Uterus (tissue), 4 donors: Measurements from ENCODE around the gene GPR78. TPM values are rescaled to one million over a fixed set of nuclear protein-coding genes. Genes with fewer than 3 reads are reported as not detected.

Source experiments
- DNase-seq, 2 donors: peaks; one replicate each; pipeline ENCODE4 v3.0.0-alpha.2; 2019 to 2020
- H3K27ac ChIP-seq, 2 donors: fragments of 200-600 bp; sonication (generic); 1 replicate in 1 of 2; 2 replicates in 1 of 2; pipeline ENCODE4 v1.5.1; 2016 to 2018
- H3K27me3 ChIP-seq, 2 donors: fragments of 200-600 bp; sonication (generic); one replicate each; pipeline ENCODE4 v1.5.1; 2018 to 2019; ENCODE audit warnings: control low read depth in 1 of 2
- H3K36me3 ChIP-seq, 2 donors: fragments of 200-600 bp; sonication (generic); one replicate each; pipeline ENCODE4 v1.5.1; 2019; ENCODE audit warnings: control low read depth in 1 of 2
- H3K4me1 ChIP-seq, 2 donors: fragments of 200-600 bp; sonication (generic); one replicate each; pipeline ENCODE4 v1.5.1; 2018 to 2019; ENCODE audit warnings: control low read depth in 1 of 2
- H3K4me3 ChIP-seq, 2 donors: fragments of 200-600 bp; sonication (generic); 1 replicate in 1 of 2; 2 replicates in 1 of 2; pipeline ENCODE4 v1.5.1; 2018 to 2019; ENCODE audit warnings: mild to moderate bottlenecking in 1 of 2
- H3K9me3 ChIP-seq, 2 donors: fragments of 200-600 bp; sonication (generic); one replicate each; pipeline ENCODE4 v1.5.1; 2019; ENCODE audit warnings: control low read depth in 1 of 2
- POLR2A ChIP-seq, 2 donors: fragments of 450-650 bp; IDR thresholded peaks; one replicate each; pipeline ENCODE4 v1.6.1; 2016; ENCODE audit warnings: antibody characterized with exemption in 2 of 2, mild to moderate bottlenecking in 1 of 2, moderate library complexity in 1 of 2
- intact Hi-C: fragments of 100-400 bp; cut with DNase I; formaldehyde crosslinking; loops from one replicate; pipeline ENCODE4 v1.15.1; 2023; ENCODE audit warnings: low total_unique reads
- total RNA-seq, 4 donors: library from RNA; depleted of rRNA in 3 of 4; stranded (reverse); fragments of >200 nt in 3 of 4; gene quantifications; one replicate each; pipeline versions ENCODE4 v1.1.0 to v1.2.4, GENCODE V29; 2014 to 2023
- TF ChIP-seq, protein P1 (sequence below), 4 experiments: fragments of 200-600 bp in 2 of 4; fragments of 450-650 bp in 2 of 4; sonication (generic) in 2 of 4; IDR thresholded peaks; one replicate each; pipeline ENCODE4 v1.5.1; 2016 to 2019; ENCODE audit warnings: antibody characterized with exemption in 4 of 4, mild to moderate bottlenecking in 2 of 4, moderate library complexity in 1 of 4
- donor health status: DM: yes; HTN: yes; CAD: no.

GPR78 gene
- total RNA-seq, 4 donors from 2014 or later, result 0.43 to 2.1 TPM; not detected in 2

DNA sequence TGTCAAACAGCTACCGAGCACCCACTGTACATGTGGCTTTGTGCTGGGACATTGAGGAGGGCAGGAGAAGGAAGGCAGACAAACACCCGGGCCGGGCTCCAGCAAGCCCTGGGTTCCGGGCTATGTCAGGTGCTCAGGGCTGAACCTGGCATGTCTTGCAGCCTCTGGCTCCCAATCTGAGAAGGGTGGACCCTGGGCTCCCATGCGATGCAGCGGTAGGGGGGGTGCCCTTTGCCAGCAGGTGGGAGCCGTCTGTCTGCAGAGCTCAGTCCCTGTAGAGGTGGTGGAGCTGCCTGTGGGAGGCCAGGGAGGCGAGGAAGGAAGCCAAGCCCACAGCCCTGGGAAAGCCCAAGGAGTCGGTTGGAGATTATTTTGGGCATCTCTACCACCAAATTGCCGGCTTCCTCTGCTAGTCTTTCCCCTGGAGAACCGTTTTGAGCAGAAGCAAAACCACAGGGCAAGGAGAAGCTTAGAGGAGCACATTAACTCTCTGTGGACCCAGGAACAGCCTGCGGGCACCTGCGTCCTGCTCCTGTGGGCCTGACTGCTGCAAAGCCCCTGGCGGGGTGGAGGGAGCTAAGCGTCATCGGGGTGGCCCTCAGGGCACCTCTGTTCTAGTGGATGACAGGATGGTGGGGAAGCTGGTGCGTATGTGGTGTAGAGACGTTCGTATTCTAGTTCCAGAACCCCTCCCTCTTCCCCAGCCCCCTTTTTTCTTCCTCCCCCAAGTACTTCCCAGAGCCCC, 22.7 kb downstream of the GPR78 start:
- Histone ChIP-seq H3K27me3 (no peaks in the 10 kb centered on the region), H3K27ac (no peak overlapping the region), H3K36me3 (no peaks in the 10 kb centered on the region), H3K4me1 (no peaks in the 10 kb centered on the region), H3K4me3 (no peak overlapping the region), H3K9me3 (no peaks in the 10 kb centered on the region)
- no peak for TF ChIP-seq POLR2A (IDR thresholded peaks at IDR 0.05)
- TF ChIP-seq, protein P1, sequence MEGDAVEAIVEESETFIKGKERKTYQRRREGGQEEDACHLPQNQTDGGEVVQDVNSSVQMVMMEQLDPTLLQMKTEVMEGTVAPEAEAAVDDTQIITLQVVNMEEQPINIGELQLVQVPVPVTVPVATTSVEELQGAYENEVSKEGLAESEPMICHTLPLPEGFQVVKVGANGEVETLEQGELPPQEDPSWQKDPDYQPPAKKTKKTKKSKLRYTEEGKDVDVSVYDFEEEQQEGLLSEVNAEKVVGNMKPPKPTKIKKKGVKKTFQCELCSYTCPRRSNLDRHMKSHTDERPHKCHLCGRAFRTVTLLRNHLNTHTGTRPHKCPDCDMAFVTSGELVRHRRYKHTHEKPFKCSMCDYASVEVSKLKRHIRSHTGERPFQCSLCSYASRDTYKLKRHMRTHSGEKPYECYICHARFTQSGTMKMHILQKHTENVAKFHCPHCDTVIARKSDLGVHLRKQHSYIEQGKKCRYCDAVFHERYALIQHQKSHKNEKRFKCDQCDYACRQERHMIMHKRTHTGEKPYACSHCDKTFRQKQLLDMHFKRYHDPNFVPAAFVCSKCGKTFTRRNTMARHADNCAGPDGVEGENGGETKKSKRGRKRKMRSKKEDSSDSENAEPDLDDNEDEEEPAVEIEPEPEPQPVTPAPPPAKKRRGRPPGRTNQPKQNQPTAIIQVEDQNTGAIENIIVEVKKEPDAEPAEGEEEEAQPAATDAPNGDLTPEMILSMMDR (IDR thresholded peaks at IDR 0.05), result no peak
- no peak for DNase-seq
- intact Hi-C loops, result no loop called here

GRCh38 chr4:8603931-8604330, 23.7 kb downstream of the GPR78 start:
- Histone ChIP-seq H3K36me3 (no peaks in the 10 kb centered on the region), H3K27ac (no peak overlapping the region), H3K9me3 (no peaks in the 10 kb centered on the region), H3K27me3 (no peaks in the 10 kb centered on the region), H3K4me3 (no peak overlapping the region), H3K4me1 (no peaks in the 10 kb centered on the region)
- TF ChIP-seq, protein P1 (IDR thresholded peaks at IDR 0.05), result no peak
- TF ChIP-seq POLR2A (IDR thresholded peaks at IDR 0.05), result no peak
- intact Hi-C loops, result no loop called here
- no peak for DNase-seq

- Histone ChIP-seq H3K27ac (no peak overlapping the region), H3K36me3 (no peaks in the 10 kb centered on the region), H3K27me3 (no peaks in the 10 kb centered on the region), H3K4me3 (no peak overlapping the region), H3K4me1 (no peaks in the 10 kb centered on the region), H3K9me3 (no peaks in the 10 kb centered on the region)
- no peak for DNase-seq
- intact Hi-C loops, result no loop called here
- TF ChIP-seq POLR2A (IDR thresholded peaks at IDR 0.05), result no peak
- TF ChIP-seq, protein P1 (IDR thresholded peaks at IDR 0.05), result no peak
These were observed 25.1 kb downstream of the GPR78 start for GRCh38 chr4:8605289-8605688.

DNA sequence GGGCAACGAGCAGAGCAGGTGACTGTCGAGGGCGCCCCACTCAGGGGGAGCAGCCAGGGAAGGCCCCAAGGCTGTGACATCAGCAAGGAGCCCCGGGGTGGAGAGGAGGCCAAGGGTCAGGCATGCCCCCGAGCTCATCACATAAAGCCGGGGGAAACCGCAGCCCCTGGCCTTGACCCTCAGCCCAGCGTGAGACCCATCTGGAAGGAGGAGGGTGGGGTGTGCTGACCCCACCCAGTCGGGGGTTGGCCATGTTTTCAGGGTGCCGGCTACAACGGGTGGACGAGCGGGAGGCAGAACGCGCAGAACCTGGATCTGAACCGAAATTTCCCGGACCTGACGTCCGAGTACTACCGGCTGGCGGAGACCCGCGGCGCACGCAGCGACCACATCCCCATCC, 26.3 kb downstream of the GPR78 start:
- intact Hi-C loops, result no loop called here
- TF ChIP-seq, protein P1 (IDR thresholded peaks at IDR 0.05), result no peak
- TF ChIP-seq POLR2A (IDR thresholded peaks at IDR 0.05), result no peak

GRCh38 chr4:8606966-8607365, 26.8 kb downstream of the GPR78 start:
- H3K27ac ChIP-seq, result no peak overlapping the region
- no peak for DNase-seq
- TF ChIP-seq, protein P1 (IDR thresholded peaks at IDR 0.05), result no peak
- no peak for TF ChIP-seq POLR2A (IDR thresholded peaks at IDR 0.05)
- H3K4me1 ChIP-seq, result no peaks in the 10 kb centered on the region
- no peak overlapping the region for H3K4me3 ChIP-seq
- H3K27me3 ChIP-seq, result no peaks in the 10 kb centered on the region
- H3K36me3 ChIP-seq, result no peaks in the 10 kb centered on the region
- H3K9me3 ChIP-seq, result no peaks in the 10 kb centered on the region
- intact Hi-C loops, result no loop called here

More for the DNA sequence above, 26.3 kb downstream of the GPR78 start:
- Histone ChIP-seq H3K27me3 (no peaks in the 10 kb centered on the region), H3K27ac (no peak overlapping the region), H3K36me3 (no peaks in the 10 kb centered on the region), H3K4me3 (no peak overlapping the region), H3K4me1 (no peaks in the 10 kb centered on the region), H3K9me3 (no peaks in the 10 kb centered on the region)
- no peak for DNase-seq
